GM23338 (cell line): ENCODE results near the gene SLC35D1.

Source experiments
- CREB1 ChIP-seq: fragments of 250-450 bp; sonication (Bioruptor Pico); IDR thresholded peaks from 2 replicates; pipeline ENCODE4 v1.5.0; 2020; ENCODE audit warnings: low read depth, mild to moderate bottlenecking, moderate library complexity
- CTCF ChIP-seq, 2 experiments: fragments of 200-600 bp in 1 of 2; sonication (generic) in 1 of 2; conservative IDR thresholded peaks; 2 replicates each; pipeline versions ENCODE4 v1.5.1 to v1.6.1; 2016 to 2017; ENCODE audit warnings: antibody characterized with exemption in 2 of 2, low read depth in 2 of 2, mild to moderate bottlenecking in 2 of 2, moderate library complexity in 1 of 2
- ETS1 ChIP-seq: IDR thresholded peaks from 2 replicates; pipeline ENCODE4 v1.6.1; 2016; ENCODE audit warnings: antibody characterized with exemption
- EZH2 ChIP-seq: fragments of 200-600 bp; sonication (generic); IDR thresholded peaks from one replicate; pipeline ENCODE4 v1.8.0; 2017; ENCODE audit warnings: antibody characterized with exemption, mild to moderate bottlenecking, low read depth; ENCODE audit not compliant: unreplicated experiment
- EZH2phosphoT487 ChIP-seq: fragments of 200-600 bp; sonication (generic); IDR thresholded peaks from one replicate; pipeline ENCODE4 v1.8.1; 2018; ENCODE audit warnings: antibody characterized with exemption; ENCODE audit not compliant: unreplicated experiment
- JUNB ChIP-seq: IDR thresholded peaks from one replicate; pipeline ENCODE4 v1.6.1; 2016; ENCODE audit warnings: antibody characterized with exemption; ENCODE audit not compliant: unreplicated experiment
- NANOG ChIP-seq: IDR thresholded peaks from 2 replicates; pipeline ENCODE4 v1.6.1; 2016; ENCODE audit warnings: antibody characterized with exemption, borderline replicate concordance
- POLR2AphosphoS5 ChIP-seq: IDR thresholded peaks from 2 replicates; pipeline ENCODE4 v1.6.1; 2016; ENCODE audit warnings: antibody characterized with exemption, low read depth
- REST ChIP-seq: IDR thresholded peaks from one replicate; pipeline ENCODE4 v1.6.1; 2018; ENCODE audit warnings: antibody characterized with exemption; ENCODE audit not compliant: unreplicated experiment
- STAT1 ChIP-seq: IDR thresholded peaks from one replicate; pipeline ENCODE4 v1.6.1; 2016; ENCODE audit warnings: antibody characterized with exemption; ENCODE audit not compliant: unreplicated experiment
- ZNF114 ChIP-seq: fragments of 250-450 bp; sonication (Bioruptor Pico); IDR thresholded peaks from 2 replicates; pipeline ENCODE4 v1.5.0; 2020; ENCODE audit warnings: mild to moderate bottlenecking, moderate library complexity
- ZNF331 ChIP-seq: fragments of 250-450 bp; sonication (Bioruptor Pico); IDR thresholded peaks from 2 replicates; pipeline ENCODE4 v1.5.0; 2020; ENCODE audit warnings: low read depth, mild to moderate bottlenecking, moderate library complexity
- ZNF462 ChIP-seq: fragments of 250-450 bp; sonication (Bioruptor Pico); IDR thresholded peaks from 2 replicates; pipeline ENCODE4 v1.5.0; 2020; ENCODE audit warnings: mild to moderate bottlenecking, moderate library complexity

GRCh38 chr1:67094191-67094590 is 40.2 kb upstream of the SLC35D1 start:
- TF ChIP-seq CTCF (conservative IDR thresholded peaks at IDR 0.05; ENCODE audit: low read depth in 2 of 2): no peak
- TF ChIP-seq EZH2: no peak
- no peak for TF ChIP-seq EZH2phosphoT487
- TF ChIP-seq POLR2AphosphoS5: no peak
- TF ChIP-seq ZNF114 (CRISPR knock-in tag): no peak
- no peak for TF ChIP-seq CREB1 (CRISPR knock-in tag)
- TF ChIP-seq REST: no peak
- no peak for TF ChIP-seq ZNF331
- no peak for TF ChIP-seq ZNF462 (CRISPR knock-in tag)
- TF ChIP-seq ETS1: no peak
- TF ChIP-seq NANOG: no peak
- no peak for TF ChIP-seq JUNB
- TF ChIP-seq STAT1: no peak
